HepG2 (cell line): ENCODE data around the gene CNOT8. TPM values are rescaled to one million over a fixed set of nuclear protein-coding genes. Genes with fewer than 3 reads are reported as not detected.
A peak's percentile ranks its signal among the peaks of the same experiment; 100 is the strongest.

Experiments
- CREB3 ChIP-seq: sonication (generic); formaldehyde crosslinking; IDR thresholded peaks from 2 replicates; pipeline ENCODE4 v1.5.0; 2020; ENCODE audit warnings: missing genetic modification reagents
- CREM ChIP-seq, 2 experiments: sonication (generic) in 1 of 2; formaldehyde crosslinking in 1 of 2; IDR thresholded peaks; 2 replicates each; pipeline versions ENCODE4 v1.4.0 to v1.6.1; 2016 to 2020; ENCODE audit warnings: antibody characterized with exemption in 1 of 2, mild to moderate bottlenecking in 1 of 2, missing genetic modification reagents in 1 of 2
- ELF4 ChIP-seq: sonication (generic); formaldehyde crosslinking; IDR thresholded peaks from 2 replicates; pipeline ENCODE4 v1.5.0; 2020; ENCODE audit warnings: missing genetic modification reagents, mild to moderate bottlenecking, moderate library complexity, borderline replicate concordance
- EZH2 ChIP-seq: conservative IDR thresholded peaks from 2 replicates; pipeline ENCODE4 v1.6.1; 2012; ENCODE audit warnings: mild to moderate bottlenecking, low read depth, low read length, moderate library complexity
- FOSL2 ChIP-seq: sonication (generic); formaldehyde crosslinking; IDR thresholded peaks from 2 replicates; pipeline ENCODE4 v1.4.0; 2020; ENCODE audit warnings: missing genetic modification reagents
- FOXK2 ChIP-seq: fragments of 450-650 bp; IDR thresholded peaks from 2 replicates; pipeline ENCODE4 v1.6.1; 2016
- GABPA ChIP-seq, 2 experiments: IDR thresholded peaks; 2 replicates each; pipeline ENCODE4 v1.6.1; 2011 to 2016; ENCODE audit warnings: low read depth in 2 of 2, low read length in 1 of 2, missing biosample characterization in 1 of 2, missing genetic modification characterization in 1 of 2
- HMGA1 ChIP-seq: sonication (generic); formaldehyde crosslinking; conservative IDR thresholded peaks from 2 replicates; pipeline ENCODE4 v1.4.0; 2020; ENCODE audit warnings: missing genetic modification reagents
- PHF21A ChIP-seq: sonication (generic); formaldehyde crosslinking; IDR thresholded peaks from 2 replicates; pipeline ENCODE4 v1.5.0; 2020; ENCODE audit warnings: mild to moderate bottlenecking, missing genetic modification reagents
- POLR2AphosphoS5 ChIP-seq: IDR thresholded peaks from 2 replicates; pipeline ENCODE4 v1.6.1; 2012; ENCODE audit warnings: low read depth, low read length
- PRDM4 ChIP-seq: sonication (generic); formaldehyde crosslinking; IDR thresholded peaks from 2 replicates; pipeline ENCODE4 v1.9.0; 2021; ENCODE audit warnings: missing genetic modification reagents, borderline replicate concordance
- SRY ChIP-seq: sonication (generic); formaldehyde crosslinking; IDR thresholded peaks from 2 replicates; pipeline ENCODE4 v1.8.0; 2022; ENCODE audit warnings: mild to moderate bottlenecking, missing genetic modification reagents
- ZBTB2 ChIP-seq: sonication (generic); formaldehyde crosslinking; IDR thresholded peaks from 2 replicates; pipeline ENCODE4 v1.8.0; 2022; ENCODE audit warnings: low read depth, missing genetic modification reagents
- ZBTB20 ChIP-seq: sonication (generic); formaldehyde crosslinking; IDR thresholded peaks from 2 replicates; pipeline ENCODE4 v1.8.1; 2023; ENCODE audit warnings: missing genetic modification reagents, low read depth, mild to moderate bottlenecking, borderline replicate concordance
- ZBTB49 ChIP-seq: sonication (generic); formaldehyde crosslinking; IDR thresholded peaks from 2 replicates; pipeline ENCODE4 v1.4.0; 2020; ENCODE audit warnings: missing genetic modification reagents, borderline replicate concordance
- ZNF143 ChIP-seq: sonication (generic); formaldehyde crosslinking; IDR thresholded peaks from 2 replicates; pipeline ENCODE4 v1.4.0; 2020; ENCODE audit warnings: missing genetic modification reagents
- ZNF292 ChIP-seq: sonication (generic); formaldehyde crosslinking; IDR thresholded peaks from 2 replicates; pipeline ENCODE4 v1.8.1; 2022; ENCODE audit warnings: mild to moderate bottlenecking, low read depth, missing genetic modification reagents, borderline replicate concordance
- ZNF296 ChIP-seq: sonication (generic); formaldehyde crosslinking; conservative IDR thresholded peaks from 2 replicates; pipeline ENCODE4 v1.5.0; 2020; ENCODE audit warnings: mild to moderate bottlenecking, missing genetic modification reagents
- ZNF3 ChIP-seq: IDR thresholded peaks from 2 replicates; pipeline ENCODE4 v1.7.0; 2017; ENCODE audit warnings: inconsistent platforms
- ZNF567 ChIP-seq: sonication (generic); formaldehyde crosslinking; IDR thresholded peaks from 2 replicates; pipeline ENCODE4 v1.8.1; 2023; ENCODE audit warnings: mild to moderate bottlenecking, missing genetic modification reagents, borderline replicate concordance
- ZNF709 ChIP-seq: sonication (generic); formaldehyde crosslinking; IDR thresholded peaks from 2 replicates; pipeline ENCODE4 v1.5.0; 2020; ENCODE audit warnings: mild to moderate bottlenecking, missing genetic modification reagents
- ZNF782 ChIP-seq: sonication (generic); formaldehyde crosslinking; IDR thresholded peaks from 2 replicates; pipeline ENCODE4 v1.4.0; 2020; ENCODE audit warnings: missing genetic modification reagents, mild to moderate bottlenecking, borderline replicate concordance
- ZSCAN25 ChIP-seq: sonication (generic); formaldehyde crosslinking; IDR thresholded peaks from 2 replicates; pipeline ENCODE4 v1.8.0; 2022; ENCODE audit warnings: mild to moderate bottlenecking, missing genetic modification reagents
- polyA plus RNA-seq, 8 experiments: library from polyadenylated mRNA; depleted of rRNA in 3 of 8; stranded (reverse) in 7 of 8; unstranded in 1 of 8; fragments of >200 nt; fragmentation: Illumina TruSeq in 4 of 8; extraction: Trizol in 4 of 8; gene quantifications; 2 replicates each; pipeline versions ENCODE4 v1.2.1 to v1.2.3, GENCODE V29; 2011 to 2016; ENCODE audit warnings: low read depth in 4 of 8, missing spikeins in 1 of 8, mixed read lengths in 1 of 8; ENCODE audit not compliant: insufficient read depth in 1 of 8
- total RNA-seq, 5 experiments: library from RNA; depleted of rRNA; stranded (reverse); fragments of >200 nt; fragmentation: Illumina TruSeq; extraction: Trizol; gene quantifications; 2 replicates each; pipeline ENCODE4 v1.2.3, GENCODE V29; 2016; ENCODE audit warnings: low read depth in 1 of 5

The CNOT8 gene
- total and polyA plus RNA-seq, 2 of the 13 experiments (the other 11 are each of a cell fraction or from before 2014, with no cell fraction given): 37.1 to 74.9 TPM

GRCh38 chr5:154850255-154851062 is 8.0 kb upstream of the CNOT8 start, which contains the start of gene FAXDC2 (continued):
- no peak for TF ChIP-seq SRY (CRISPR knock-in tag)
- TF ChIP-seq ZNF782 (CRISPR knock-in tag): no peak
- TF ChIP-seq ZBTB20: no peak; the same call in 1 of the 2 replicates
- TF ChIP-seq ZBTB49 (CRISPR knock-in tag): no peak
- TF ChIP-seq ZNF709 (CRISPR knock-in tag): no peak
- TF ChIP-seq ZNF567 (CRISPR knock-in tag): 0 out of 2 replicates have a peak, but pooled peaks have one; percentile 62
- peak; percentile 49; the same call in 1 of the 2 replicates for TF ChIP-seq ZNF292 (CRISPR knock-in tag)
- TF ChIP-seq CREB3: no peak
- no peak for TF ChIP-seq ZNF3
- TF ChIP-seq PHF21A (CRISPR knock-in tag): peak; percentile 61; the same call in 1 of the 2 replicates
- TF ChIP-seq FOXK2: no peak
- no peak for TF ChIP-seq GABPA (IDR thresholded peaks at IDR 0.05; ENCODE audit: low read depth, low read length)
- no peak; the same call in 1 of the 2 replicates for TF ChIP-seq GABPA (CRISPR knock-in tag; IDR thresholded peaks at IDR 0.05; ENCODE audit: low read depth)
- TF ChIP-seq ZBTB2: no peak
- no peak for TF ChIP-seq EZH2
- no peak for TF ChIP-seq ZSCAN25 (CRISPR knock-in tag)
- TF ChIP-seq HMGA1 (CRISPR knock-in tag): no peak
- peak; percentile 71; the same call in 1 of the 2 replicates for TF ChIP-seq POLR2AphosphoS5
- TF ChIP-seq ZNF296 (CRISPR knock-in tag): no peak
- no peak for TF ChIP-seq CREM (IDR thresholded peaks at IDR 0.05)
- TF ChIP-seq CREM (CRISPR knock-in tag; IDR thresholded peaks at IDR 0.05): no peak
- TF ChIP-seq ZNF143 (CRISPR knock-in tag): no peak
- TF ChIP-seq FOSL2 (CRISPR knock-in tag): 0 out of 2 replicates have a peak, but pooled peaks have one; percentile 15
- no peak for TF ChIP-seq ELF4
- no peak for TF ChIP-seq PRDM4 (CRISPR knock-in tag)
